Occipital lobe (tissue), 2 donors: ENCODE data around the gene ZNF735. TPM values are rescaled to one million over a fixed set of nuclear protein-coding genes. Genes with fewer than 3 reads are reported as not detected.
"Not testable (repeated sequence)": the region's sequence is repeated elsewhere in the genome, so short reads cannot be mapped to it uniquely, and the experiment has no call there.

Experiments
- DNase-seq: peaks from one replicate; lab custom pipeline; 2025; lab: John Stamatoyannopoulos, UW
- total RNA-seq: library from RNA; depleted of rRNA; stranded (reverse); fragments of >200 nt; gene quantifications from one replicate; pipeline ENCODE4 v1.2.3, GENCODE V29; 2014

The ZNF735 gene
- not detected for total RNA-seq

DNA sequence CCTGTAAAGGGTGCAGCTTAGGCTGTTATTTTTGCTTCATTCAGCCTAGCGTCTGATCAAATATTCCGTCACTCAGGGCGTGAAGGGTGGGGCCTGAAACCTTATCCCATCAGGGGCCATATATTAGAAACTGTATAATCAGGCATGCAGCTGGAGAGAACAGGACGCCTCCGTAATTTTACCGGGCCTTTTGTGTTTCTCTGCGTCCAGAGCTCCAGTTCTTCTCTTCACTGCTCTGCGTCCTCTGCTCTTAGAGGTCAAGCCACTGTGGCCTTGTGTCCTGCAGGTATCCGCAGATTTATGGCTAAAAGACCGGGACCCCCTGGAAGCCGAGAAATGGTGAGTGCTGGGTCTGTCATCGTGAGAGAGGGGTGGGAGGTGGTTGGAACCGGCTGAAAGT lies at the start of gene ZNF735:
ZNF735 (plus strand) TSS at position 301 of the 400 bp plus-strand sequence; CDS start at position 301, 0 bp downstream.
- DNase-seq, result no peak

DNA sequence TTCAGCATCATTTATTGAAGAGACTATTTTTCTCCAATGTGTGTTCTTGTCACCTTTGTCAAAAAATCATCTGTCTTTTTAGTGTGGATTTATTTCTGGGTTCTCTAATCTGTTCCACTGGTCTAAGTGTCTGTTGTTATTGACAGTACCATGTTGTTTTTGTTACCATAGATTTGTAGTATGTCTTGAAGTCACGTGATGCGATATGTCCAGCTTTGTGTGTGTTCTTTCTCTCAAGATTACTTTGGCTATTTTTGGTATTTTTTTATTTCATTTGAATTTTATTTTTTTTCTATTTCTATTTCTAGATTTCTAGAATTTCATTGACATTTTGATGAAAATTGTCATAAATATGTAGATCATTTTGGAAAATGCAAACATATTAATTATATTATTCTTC lies 36.0 kb upstream of the ZNF735 start:
- DNase-seq, result not testable (repeated sequence)

DNA sequence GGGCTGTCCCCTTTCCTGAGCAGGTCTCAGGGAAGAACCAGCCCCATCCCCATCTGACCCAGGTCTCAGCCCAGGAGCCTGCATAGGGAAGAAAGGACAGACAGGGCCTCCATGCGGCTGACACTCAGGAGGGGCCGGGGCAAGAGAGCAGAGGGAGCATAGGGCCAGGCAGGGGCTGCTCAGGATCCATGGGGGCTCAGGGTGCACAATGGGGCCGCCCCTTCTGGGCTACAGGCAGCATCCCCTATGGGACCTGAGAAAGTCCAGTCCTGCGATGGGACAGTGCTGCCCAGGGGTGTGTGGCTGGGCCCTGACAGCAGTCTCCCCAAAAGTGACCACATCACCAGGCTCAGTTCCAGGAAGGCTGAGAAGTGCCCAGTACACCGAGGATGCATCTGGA lies 32.7 kb upstream of the ZNF735 start:
- no peak for DNase-seq

DNA sequence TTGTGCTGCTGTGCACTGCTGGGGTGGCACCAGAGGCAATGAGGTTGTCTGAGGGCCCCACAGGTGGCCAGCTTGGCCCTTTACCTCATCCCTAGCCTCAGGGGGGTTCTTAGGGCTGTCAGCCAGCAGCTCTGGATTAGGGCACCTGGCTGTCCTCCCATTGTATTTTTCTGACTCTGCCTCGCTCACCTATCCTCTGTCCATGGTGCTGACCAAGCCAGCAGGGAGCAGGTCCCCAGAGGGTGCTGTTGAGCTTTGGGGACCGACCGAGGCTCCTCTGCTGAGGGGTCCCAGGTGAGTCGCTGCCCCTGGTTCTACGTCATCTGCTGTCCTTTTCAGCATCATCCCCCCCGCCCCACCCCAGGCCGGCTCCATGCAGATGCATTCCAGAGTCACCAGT lies 32.1 kb upstream of the ZNF735 start:
- no peak for DNase-seq

DNA sequence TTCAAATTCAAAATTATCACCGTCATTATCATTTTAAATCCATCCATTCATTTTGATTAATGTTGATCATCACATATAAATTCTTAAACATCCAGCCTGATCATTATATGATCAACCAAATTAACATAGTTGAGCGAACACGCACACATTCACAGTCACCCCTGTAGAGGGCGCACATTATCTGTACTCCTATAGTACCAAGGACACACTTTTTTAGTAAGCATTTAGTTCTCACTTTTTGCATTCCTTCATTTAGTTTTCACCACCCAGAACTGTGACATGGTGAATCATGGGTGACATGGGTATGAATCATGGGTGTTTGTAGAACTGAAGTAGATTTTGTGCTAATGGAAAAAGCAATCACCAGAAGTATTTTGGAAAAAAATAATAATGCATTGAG lies 26.0 kb upstream of the ZNF735 start:
- DNase-seq, result no peak

DNA sequence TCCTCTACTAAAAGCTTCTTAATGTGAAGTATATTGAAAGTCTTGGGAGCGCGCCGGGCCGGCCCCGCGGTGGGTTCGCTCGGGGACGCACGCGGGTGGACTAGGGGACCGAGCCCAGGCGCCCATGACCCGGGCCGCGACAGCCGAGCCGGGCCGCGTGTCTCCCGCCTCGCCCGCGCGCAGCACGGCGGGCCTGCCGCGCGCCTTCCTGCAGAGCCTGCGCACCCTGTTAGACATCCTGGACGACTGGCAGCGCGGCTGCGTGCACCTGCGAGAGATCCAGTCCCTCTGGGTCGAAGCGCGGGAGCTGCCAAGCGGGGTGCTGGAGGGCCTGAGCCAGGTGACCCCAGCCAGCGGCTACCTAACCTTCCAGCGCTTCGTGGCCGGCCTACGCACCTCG lies 25.4 kb upstream of the ZNF735 start:
- DNase-seq, result no peak

DNA sequence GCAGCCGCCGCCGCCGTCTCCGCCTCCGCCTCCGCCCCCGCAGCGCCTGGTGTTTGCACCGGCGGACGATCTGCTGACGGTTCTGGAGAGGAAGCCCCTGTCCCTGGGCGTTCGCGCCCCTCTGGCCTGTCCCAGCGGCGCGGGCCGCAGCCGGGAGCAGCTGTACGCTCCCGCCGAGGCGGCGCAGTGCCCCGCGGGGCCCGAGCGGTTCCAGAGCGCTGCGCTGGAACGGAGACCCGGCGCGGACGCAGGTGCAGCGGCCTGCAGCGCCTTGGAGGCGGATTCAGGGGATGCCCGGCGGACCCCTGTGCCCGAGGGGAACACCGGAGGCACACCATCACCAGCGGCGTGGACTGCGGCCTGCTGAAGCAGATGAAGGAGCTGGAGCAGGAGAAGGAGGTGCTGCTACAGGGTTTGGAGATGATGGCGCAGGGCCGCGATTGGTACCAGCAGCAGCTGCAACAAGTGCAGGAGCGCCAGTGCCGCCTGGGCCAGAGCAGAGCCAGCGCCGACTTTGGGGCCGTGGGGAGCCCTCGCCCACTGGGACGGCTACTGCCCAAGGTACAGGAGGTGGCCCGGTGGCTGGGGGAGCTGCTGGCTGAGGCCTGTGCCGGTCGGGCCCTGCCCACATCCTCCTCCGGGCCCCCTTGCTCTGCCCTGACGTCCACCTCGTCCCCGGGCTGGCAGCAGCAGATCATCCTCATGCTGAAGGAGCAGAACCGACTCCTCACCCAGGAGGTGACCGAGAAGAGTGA lies 24.8 kb upstream of the ZNF735 start:
- DNase-seq, result no peak

DNA sequence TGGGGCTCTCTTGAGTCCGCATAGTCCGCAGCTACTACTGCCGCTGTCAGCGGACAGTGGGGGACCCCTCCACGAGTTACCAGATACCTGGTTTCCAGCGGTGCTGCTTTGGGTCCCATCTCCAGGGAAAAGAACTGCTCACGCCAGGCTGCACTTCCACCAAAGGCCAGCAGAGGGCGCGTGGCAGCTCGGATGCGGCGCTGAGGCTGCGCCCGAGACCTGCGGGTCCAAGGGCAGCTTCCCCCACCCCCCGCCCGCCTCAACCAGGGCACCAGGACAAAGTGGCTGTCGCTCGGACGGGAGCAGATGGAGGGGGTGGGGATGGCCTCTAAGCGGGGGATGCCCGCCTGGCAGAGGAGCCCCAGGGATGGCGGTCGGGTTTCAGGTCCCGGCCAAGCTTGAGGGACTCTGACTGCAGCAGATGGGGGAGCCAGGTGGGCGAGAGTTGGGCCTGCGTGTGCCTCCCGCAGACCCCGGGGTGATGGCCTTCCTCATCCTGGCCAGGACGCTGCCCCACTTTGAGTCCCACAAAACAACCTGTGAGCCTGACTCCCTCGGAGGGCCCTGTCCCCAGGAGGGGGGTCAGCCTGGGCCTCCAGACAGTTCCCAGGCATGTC lies 23.8 kb upstream of the ZNF735 start:
- no peak for DNase-seq

DNA sequence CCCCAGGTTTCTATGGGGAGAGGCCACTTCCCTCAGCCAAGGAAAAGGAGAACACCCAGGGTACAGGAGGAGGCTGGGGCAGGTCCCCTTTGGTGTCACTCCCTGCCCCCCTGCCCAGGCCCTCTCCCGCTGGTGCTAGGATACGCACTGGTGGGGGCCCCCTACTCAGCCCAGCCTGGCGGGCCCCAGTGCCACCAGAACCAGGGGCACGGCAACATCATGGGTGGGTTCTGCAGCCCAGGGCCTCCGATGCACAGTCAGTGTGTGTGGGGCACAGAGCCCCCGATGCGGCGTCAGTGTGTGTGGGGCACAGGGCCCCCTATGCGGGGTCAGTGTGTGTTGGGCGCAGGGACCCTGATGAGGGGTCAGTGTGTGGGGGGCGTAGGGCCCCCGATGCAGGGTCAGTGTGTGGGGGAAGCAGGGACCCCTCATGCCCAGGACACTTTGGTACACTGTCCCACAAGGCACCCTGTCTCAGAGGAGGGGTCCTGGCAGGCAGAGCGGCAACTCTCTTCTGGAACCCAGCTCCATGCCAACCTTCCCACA lies 23.1 kb upstream of the ZNF735 start:
- DNase-seq, result no peak

DNA sequence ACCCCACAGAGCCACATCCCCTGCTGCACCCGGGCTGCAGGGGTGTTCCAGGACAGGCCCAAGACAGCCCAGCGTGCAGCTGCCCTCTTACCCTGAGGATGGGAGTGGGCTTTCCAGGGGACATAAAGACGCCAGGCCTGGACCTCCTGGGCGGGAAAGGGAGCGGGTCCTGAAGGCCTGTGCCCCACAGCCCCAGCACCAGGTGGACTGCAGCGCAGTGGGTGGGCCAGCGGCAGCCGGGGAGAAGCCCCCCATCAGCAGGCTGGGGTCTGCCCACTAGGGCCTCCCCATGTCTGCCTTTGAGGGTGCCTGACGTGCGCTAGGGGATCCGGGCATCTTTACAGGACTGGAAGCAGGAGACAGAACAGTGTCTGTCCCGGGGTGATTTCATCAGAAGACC lies 22.6 kb upstream of the ZNF735 start:
- no peak for DNase-seq

DNA sequence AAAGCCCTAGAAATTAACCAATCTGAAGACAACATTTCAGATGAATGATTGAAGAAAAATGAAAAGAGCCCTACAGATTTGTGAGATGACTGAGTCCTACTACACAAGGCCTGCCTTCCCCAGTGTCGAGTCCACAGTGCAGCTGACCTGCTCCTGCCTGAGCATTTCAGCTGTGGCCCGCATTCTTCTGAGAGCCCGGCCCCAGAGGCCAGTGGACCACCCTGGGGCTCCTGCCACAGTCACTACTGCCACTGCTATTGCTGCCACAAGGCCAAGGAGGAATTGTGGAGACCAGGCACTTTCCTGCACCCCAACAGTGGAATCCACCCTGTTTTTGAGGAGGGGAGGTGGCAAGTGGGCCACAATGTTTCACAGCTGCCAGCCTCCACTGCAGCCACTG lies 19.6 kb upstream of the ZNF735 start:
- no peak for DNase-seq

DNA sequence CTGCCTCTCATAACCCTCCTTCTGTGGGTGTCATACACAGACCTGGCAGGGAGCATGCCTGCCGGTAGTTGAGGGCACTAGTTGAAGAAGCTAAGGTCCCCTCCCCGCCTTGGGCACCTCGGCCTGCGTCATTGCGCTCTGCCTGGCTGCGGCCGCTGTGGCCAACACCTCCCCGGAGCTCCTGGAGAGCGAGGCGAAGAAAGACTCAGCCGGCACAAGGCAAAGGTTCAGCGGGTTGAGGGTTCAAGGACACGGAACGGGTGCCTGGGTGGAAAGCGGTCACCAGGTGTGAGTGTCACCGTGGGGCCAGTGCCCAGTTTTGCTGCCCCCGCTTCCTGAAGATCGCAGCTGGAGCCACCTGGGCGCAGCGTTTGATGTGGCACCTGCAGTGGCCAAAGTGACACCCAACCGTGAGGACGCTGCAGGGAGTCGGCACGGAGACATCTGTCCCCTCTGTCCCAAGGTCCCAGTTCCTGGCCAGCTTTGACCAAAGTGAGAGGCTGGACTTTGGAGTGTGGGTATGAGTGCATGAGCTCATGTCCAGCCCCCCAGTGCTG lies 14.8 kb upstream of the ZNF735 start:
- DNase-seq, result no peak

DNA sequence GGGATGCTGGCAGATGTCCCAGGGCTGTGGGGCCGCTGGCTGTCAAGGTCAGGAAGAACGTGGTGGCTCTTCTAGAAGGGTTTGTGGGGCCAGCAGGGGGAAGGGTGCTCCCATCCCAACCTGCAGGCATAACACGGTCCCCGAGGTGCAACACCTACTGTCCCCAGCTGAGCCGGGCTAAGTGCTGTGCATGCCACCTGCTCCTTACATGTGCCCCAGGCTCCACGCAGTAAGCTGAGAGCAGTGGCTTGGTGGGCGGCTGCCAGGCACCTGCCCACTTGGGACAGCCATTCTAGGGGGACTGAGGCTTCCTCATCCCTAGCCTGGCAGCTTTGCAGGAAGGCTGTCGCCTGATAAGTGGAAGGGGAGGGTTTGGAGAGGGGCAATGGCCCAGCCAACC lies 14.2 kb upstream of the ZNF735 start:
- no peak for DNase-seq

DNA sequence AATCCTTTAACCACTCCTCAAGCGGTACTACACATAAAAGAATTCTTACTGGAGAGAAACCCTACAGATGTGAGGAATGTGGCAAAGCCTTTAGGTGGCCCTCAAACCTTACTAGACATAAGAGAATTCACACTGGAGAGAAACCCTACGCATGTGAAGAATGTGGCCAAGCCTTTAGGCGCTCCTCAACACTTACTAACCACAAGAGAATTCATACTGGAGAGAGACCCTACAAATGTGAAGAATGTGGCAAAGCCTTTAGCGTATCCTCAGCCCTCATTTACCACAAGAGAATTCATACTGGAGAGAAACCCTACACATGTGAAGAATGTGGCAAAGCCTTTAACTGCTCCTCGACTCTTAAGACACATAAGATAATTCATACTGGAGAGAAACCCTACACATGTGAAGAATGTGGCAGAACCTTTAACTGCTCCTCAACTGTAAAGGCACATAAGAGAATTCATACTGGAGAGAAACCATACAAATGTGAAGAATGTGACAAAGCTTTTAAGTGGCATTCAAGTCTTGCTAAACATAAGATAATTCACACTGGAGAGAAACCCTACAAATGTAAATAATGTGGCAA lies 12.8 kb downstream of the ZNF735 start:
- DNase-seq, result not testable (repeated sequence)

DNA sequence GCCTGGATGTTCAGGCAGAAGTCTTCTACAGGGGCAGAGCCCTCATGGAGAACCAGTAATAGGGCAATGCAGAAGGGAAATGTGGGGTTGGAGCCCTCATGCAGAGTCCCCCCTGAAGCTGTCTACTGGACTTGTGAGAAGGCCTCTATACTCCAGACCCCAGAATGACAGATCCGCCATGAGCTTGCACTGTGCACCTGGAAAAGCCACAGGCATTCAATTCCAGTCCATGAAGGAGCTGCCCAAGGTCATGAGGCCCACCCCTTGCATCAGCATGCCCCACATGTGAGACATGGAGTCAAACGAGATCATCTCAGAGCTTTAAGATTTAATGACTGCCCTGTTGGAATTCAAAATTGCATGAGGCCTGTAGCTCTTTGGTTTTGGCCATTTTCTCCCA lies 16.4 kb downstream of the ZNF735 start:
- DNase-seq, result no peak

DNA sequence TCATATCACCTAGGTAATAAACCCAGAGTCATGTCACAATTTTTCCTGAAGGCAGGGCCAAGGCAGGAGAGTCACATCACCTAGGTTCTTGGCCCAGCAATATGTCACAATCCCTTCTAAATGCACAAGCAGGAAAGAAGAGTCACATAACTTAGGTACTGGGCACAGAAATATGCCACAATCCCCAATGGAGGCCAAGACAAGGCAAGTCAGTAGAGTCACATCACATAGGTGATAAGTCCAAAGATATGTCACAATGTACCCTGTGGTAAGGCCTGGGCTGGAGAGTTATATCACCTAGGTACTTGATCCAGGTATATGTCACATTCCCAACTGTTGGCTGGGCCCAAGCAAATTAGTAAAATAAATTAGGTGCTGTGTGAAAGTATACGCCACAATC lies 21.2 kb downstream of the ZNF735 start, which contains the start of gene ZNF679:
ZNF679 (plus strand) TSS at position 301 of the 400 bp plus-strand sequence. CDS start 20,644 bp downstream, outside the sequence.
- DNase-seq, result not testable (repeated sequence)

DNA sequence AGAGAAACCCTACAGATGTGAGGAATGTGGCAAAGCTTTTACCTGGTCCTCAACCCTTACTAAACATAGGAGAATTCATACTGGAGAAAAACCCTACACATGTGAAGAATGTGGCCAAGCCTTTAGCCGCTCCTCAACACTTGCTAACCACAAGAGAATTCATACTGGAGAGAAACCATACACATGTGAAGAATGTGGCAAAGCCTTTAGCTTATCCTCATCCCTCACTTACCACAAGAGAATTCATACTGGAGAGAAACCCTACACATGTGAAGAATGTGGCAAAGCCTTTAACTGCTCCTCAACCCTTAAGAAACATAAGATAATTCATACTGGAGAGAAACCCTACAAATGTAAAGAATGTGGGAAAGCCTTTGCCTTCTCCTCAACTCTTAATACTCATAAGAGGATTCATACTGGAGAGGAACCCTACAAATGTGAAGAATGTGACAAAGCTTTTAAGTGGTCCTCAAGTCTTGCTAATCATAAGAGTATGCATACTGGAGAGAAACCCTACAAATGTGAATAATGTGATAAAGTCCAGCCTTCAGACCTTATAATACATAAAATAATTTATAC lies 59.4 kb downstream of the ZNF735 start:
- DNase-seq, result no peak

Other genes with a start within 250 kb of the ZNF735 start
- gene ZNF722, start 208.4 kb upstream of the ZNF735 start, total RNA-seq, result not detected
- gene ZNF727, start 161.8 kb upstream of the ZNF735 start, total RNA-seq, result 0.47 TPM
- gene ZNF679, start 21.3 kb downstream of the ZNF735 start, total RNA-seq, result not detected
- gene ZNF736, start 106.8 kb downstream of the ZNF735 start, total RNA-seq, result 63.8 TPM